Measurements from ENCODE around the gene JAK2.

GRCh38 chr9:5004481-5004880 lies 19.4 kb downstream of the JAK2 start:
- TF ChIP-seq CTCF (IDR thresholded peaks at IDR 0.05; ENCODE audit: insufficient read depth, low read length) (no peak), REST (IDR thresholded peaks at IDR 0.05; ENCODE audit: insufficient replicate concordance, low read depth) (no peak)
